Fibroblast of peridontal ligament (primary cell): ENCODE results near the gene ANO2.

Source experiments
- DNase-seq: peaks from one replicate; pipeline ENCODE4 v3.0.0-alpha.2; 2010; ENCODE audit errors: extremely low read depth

Gene ANO2

GRCh38 chr12:5778821-5779220 lies 166.2 kb downstream of the ANO2 start:
- DNase-seq = no peak

- DNase-seq = no peak
Observed at GRCh38 chr12:5777451-5777850, 167.6 kb downstream of the ANO2 start.

DNA sequence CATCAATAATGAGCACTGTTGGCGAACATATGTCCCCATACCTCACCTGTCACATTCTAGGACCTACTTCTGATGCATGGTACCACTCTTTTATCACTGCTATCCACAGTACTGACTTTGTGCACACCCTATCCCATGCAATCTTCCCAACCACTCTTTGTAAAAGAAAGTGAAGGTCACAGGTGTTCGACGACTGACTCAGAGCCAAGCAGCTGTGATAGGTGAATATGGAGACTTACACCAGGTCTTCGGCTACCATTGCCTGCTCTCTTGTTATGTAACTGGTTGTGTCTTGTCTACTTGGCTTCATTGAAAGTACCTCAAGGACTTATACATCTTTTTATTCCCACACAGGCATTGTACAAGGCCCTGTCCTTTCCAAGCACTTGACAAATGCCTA lies 169.0 kb downstream of the ANO2 start:
- DNase-seq = no peak

GRCh38 chr12:5773550-5773949 lies 171.5 kb downstream of the ANO2 start:
- no peak for DNase-seq

DNA sequence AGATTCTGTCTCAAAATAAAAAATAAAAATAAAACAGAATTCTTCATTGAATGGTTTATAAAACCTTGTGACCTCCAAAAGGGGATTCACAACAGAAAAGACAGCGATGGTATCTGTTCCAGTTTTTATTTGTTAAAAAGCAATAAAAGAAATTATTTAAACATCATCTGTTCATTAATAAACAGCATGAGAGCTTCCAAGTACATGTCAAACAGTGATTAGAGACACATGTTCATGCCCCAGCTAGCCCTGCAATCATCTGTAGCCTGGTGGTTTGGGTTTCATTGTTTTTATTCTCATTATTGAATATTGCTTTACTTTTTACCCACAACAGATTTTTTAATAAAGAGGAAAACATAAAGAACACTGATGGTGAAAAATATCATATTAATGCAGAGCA lies 173.3 kb downstream of the ANO2 start:
- no peak for DNase-seq

DNA sequence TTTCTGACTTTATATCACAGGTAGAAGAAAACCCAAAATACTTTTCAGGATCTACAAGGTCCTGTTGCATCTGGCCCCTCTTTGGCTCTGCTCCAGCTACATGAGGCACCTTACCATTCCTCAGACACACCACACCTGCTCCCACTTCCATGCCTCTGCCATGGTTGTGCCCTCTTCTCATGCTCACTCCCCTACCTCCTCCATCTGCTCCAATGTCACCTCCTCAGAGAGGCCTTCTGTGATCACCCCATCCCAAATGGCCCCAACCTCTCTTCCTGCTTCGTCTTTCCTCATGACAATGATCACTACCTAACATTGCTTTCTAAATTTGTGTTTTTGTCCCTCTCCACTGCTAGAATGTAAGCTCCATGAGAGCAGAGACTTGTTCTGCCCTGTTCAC lies 174.3 kb downstream of the ANO2 start:
- DNase-seq = no peak

DNA sequence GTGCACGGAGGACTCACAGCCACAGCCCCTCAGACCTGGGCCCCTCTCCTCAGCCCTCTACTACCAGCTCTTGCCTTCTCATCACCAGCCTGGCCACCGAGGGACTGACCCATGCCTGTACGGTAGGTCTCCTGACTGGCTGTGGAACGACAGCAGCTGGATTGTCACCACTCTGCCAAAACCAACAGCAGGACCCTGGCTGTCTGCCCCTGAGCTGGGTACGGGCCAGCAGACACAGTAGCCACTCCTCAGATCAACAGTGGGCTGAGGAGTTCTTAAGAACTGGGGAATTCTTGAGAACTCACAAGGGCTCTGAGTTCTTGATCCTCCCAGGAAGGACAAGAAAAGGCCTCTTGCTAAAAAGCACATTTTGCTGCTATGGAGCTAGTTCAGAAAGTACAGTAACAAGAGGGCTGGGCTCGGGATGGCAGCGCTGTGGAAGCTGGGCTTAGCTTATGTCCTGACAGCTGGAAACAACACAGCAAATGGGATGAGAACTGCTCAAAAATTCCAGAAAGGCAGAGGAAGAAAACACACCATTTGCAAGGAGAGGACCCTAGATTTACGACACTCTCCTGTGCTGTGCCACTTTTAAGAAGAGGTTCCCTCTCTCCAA lies 176.4 kb downstream of the ANO2 start:
- no peak for DNase-seq

- no peak for DNase-seq
Observed at GRCh38 chr12:5768171-5768570, 176.9 kb downstream of the ANO2 start.

DNA sequence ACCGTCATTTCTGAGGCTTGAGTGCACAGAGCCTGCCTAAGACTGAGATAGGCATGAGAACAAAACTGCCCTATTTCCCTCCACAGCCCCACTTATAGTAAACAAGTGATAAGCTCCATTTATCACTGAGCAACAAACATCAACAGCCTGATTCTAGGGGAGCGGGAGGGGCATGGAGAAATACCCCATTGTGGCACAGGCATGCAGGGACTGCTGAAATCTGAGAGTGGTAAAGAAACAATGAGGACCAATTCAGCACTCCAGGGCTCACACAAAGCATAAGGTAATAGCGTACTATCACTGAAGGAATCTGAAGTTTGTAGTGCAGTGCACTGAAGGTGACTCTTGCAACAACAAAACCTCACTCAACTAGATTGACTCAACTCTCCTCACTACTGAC lies 186.7 kb downstream of the ANO2 start:
- no peak for DNase-seq

GRCh38 chr12:5756338-5756842 lies 188.7 kb downstream of the ANO2 start:
- DNase-seq = no peak

GRCh38 chr12:5748027-5748426 lies 197.0 kb downstream of the ANO2 start:
- no peak for DNase-seq

DNA sequence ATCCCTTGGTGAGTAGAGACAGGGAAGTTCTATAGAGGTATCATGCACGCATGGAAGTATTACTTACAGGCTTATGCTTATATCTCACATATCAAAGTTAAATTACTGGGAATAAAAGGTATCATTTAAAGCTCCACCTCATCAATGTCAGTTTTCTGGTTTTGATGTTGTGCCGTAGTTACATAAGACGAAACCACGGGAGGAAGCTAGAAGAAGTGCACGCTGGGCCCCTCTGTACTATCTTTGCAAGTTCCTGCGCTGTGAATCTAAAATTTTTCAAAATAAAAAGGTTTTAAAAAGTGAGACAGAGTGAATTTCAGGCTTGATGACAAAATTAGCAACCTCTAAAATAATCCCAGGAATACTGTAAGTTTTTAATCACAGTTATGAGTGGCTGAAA lies 198.1 kb downstream of the ANO2 start:
- DNase-seq = no peak

DNA sequence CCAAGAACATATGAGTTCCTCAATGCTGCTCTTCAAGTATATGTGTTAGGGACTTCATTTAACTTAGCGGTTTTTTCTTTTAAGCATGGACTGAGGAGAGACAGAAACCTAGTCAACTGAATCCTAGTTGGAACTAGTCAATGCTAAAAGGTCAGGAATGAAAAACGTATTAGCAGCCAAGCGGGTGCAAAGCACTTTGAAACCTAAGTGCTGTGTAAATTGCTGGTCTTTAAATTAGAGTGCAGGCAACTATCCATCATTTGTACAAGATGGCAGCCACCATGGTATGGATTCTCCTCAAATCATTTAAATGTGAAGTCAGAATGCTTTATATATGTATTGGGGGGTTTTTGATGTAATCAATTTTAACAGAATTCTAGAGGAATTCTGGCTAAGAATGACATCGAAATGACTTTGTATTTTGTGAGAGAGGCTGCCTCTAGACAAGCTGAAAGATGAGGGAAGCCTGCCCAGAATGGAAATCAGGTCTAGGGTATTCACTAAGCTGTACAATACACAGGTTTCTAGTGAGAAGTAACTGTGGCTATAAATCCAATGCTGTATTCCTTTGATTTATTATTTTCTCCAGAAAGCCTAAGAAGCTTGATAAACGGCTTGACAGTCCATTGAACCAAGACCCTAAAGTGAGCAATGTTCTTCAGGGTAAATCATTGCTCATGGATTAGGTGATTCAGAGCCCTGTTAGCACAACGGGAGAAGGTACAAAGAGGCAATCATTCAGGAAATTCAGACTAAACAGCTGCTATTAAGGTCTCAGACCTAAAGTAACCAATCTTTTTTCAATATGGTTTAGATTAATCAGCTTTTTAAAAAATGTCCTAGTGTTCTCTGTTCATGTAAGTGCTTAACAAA lies 198.8 kb downstream of the ANO2 start:
- DNase-seq = no peak

GRCh38 chr12:5745251-5745888 lies 199.7 kb downstream of the ANO2 start:
- DNase-seq = peak; percentile 35

- no peak for DNase-seq
Observed at GRCh38 chr12:5742258-5742657, 202.8 kb downstream of the ANO2 start.

DNA sequence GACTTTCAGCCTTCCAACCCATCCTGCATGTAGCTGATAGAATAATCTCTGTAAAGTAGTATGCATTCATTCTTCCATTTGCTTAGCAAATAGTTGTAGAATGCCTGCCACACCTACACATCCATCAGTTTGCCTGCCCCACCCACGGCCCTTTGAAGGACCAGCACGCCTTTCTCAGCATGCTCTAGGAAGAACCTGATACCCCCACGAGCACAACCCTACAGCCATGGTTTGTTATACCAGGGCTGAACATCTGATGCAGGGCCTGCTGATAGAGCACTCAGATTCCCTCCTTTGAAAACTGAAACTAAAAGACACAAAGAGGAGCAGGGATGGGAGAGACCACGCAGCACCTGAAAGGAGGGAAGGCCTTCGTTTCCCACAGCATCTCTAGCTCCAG lies 205.1 kb downstream of the ANO2 start:
- no peak for DNase-seq

- DNase-seq = no peak
Observed at GRCh38 chr12:5737778-5738177, 207.3 kb downstream of the ANO2 start.

GRCh38 chr12:5736527-5736926 lies 208.5 kb downstream of the ANO2 start:
- no peak for DNase-seq

DNA sequence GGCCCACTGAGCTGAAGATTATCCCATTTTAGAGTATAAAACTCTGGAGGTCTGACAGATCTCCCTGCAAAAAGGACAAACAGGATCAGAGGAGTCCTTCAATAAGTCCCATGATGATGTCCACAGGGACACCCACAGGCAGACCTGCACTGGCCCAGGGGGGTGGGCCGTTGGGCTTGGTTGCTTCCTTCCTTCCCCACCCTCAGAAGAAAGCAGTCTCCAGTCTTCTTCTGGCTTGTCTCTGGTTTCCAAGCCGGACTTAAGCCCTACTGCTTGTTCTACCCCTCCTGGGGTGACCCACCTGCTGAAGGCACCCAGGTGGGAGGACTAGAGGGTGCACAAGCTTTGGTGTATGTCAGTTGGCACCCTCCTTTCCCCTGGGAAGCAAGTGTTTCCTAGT lies 209.0 kb downstream of the ANO2 start:
- DNase-seq = no peak

DNA sequence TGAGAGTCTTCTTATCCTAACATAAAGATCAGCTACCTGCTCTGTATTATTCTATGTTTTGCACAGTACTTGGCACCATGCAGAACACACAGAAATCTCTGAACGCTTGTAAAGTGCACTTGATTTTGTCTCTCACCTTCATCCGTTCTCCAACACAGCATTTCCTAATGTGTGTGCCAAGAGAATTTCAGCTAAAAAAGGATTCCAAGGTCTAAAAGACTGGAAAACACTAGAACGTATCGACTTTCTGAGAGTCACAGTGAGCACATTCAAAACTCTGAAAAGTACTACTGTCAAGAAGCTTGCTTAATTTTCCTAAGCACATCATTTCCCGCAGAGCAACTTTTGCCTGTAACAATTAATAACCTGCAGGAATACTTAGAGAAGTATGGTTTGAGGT lies 211.1 kb downstream of the ANO2 start:
- DNase-seq = no peak

GRCh38 chr12:5733136-5733755 lies 211.8 kb downstream of the ANO2 start:
- DNase-seq = no peak

GRCh38 chr12:5730962-5731361 lies 214.1 kb downstream of the ANO2 start:
- DNase-seq = no peak
